ENCODE data around the gene ZNF502. TPM values are rescaled to one million over a fixed set of nuclear protein-coding genes. Genes with fewer than 3 reads are reported as not detected.
"Not testable (repeated sequence)": the region's sequence is repeated elsewhere in the genome, so short reads cannot be mapped to it uniquely, and the experiment has no call there.

ZNF502 gene
- 1.0 and 1.2 TPM in 2 replicates for total RNA-seq (2014; rRNA removed; shearing (Covaris generic))

GRCh38 chr3:44712455-44713075 lies at the start of gene ZNF502:
Gene ZNF502 (plus strand): TSS chr3:44712660. CDS start chr3:44720262, 7,602 bp downstream.
- Histone ChIP-seq H3K36me3 (no peaks in the 10 kb centered on the region), H3K27ac (no peak within 1 kb of the TSS), H3K4me1 (no peaks in the 10 kb centered on the region), H3K4me3 (peak within 1 kb of the TSS; percentile 59), H3K9me3 (replicated peaks) (peaks cover 4% of the 10 kb centered on the region; the same call in 1 of the 2 replicates), H3K27me3 (no peaks in the 10 kb centered on the region)
- peak; percentile 55 to 64 for DNase-seq

GRCh38 chr3:44665173-44665572 lies 47.3 kb upstream of the ZNF502 start:
- no peak for DNase-seq
- no peaks in the 10 kb centered on the region for H3K4me1 ChIP-seq
- H3K27ac ChIP-seq: no peak overlapping the region
- no peaks in the 10 kb centered on the region for H3K27me3 ChIP-seq
- peaks cover 32% of the 10 kb centered on the region for H3K36me3 ChIP-seq
- no peak overlapping the region for H3K4me3 ChIP-seq
- H3K9me3 ChIP-seq (replicated peaks): no peaks in the 10 kb centered on the region; the same call in 1 of the 2 replicates

GRCh38 chr3:44666346-44666745 lies 46.1 kb upstream of the ZNF502 start:
- DNase-seq: no peak

GRCh38 chr3:44669760-44670159 lies 42.7 kb upstream of the ZNF502 start:
- no peaks in the 10 kb centered on the region; the same call in 1 of the 2 replicates for H3K9me3 ChIP-seq (replicated peaks)
- H3K4me3 ChIP-seq: no peak overlapping the region
- H3K4me1 ChIP-seq: no peaks in the 10 kb centered on the region
- DNase-seq: no peak
- H3K36me3 ChIP-seq: peaks cover 2% of the 10 kb centered on the region; the same call in 1 of the 2 replicates
- H3K27ac ChIP-seq: no peak overlapping the region
- no peaks in the 10 kb centered on the region for H3K27me3 ChIP-seq

More at GRCh38 chr3:44666346-44666745, 46.1 kb upstream of the ZNF502 start:
- peaks cover 20% of the 10 kb centered on the region for H3K36me3 ChIP-seq
- no peak overlapping the region for H3K4me3 ChIP-seq
- H3K9me3 ChIP-seq (replicated peaks): no peaks in the 10 kb centered on the region; the same call in 1 of the 2 replicates
- H3K27ac ChIP-seq: no peak overlapping the region
- H3K4me1 ChIP-seq: no peaks in the 10 kb centered on the region
- no peaks in the 10 kb centered on the region for H3K27me3 ChIP-seq

- H3K4me1 ChIP-seq; H3K4me3 ChIP-seq; H3K27ac ChIP-seq; H3K27me3 ChIP-seq; H3K36me3 ChIP-seq; H3K9me3 ChIP-seq (replicated peaks); DNase-seq: not testable (repeated sequence)
These were observed 39.0 kb upstream of the ZNF502 start for GRCh38 chr3:44673466-44673865.

- Histone ChIP-seq H3K9me3 (replicated peaks) (no peaks in the 10 kb centered on the region), H3K4me1 (no peaks in the 10 kb centered on the region), H3K4me3 (no peak overlapping the region), H3K27ac (no peak overlapping the region), H3K27me3 (no peaks in the 10 kb centered on the region), H3K36me3 (no peaks in the 10 kb centered on the region)
- no peak for DNase-seq
These were observed 38.2 kb upstream of the ZNF502 start for GRCh38 chr3:44674211-44674610.

GRCh38 chr3:44678480-44679116 lies 33.9 kb upstream of the ZNF502 start:
- Histone ChIP-seq H3K36me3 (no peaks in the 10 kb centered on the region), H3K27me3 (no peaks in the 10 kb centered on the region), H3K27ac (no peak overlapping the region), H3K4me1 (peaks cover 26% of the 10 kb centered on the region), H3K4me3 (no peak overlapping the region), H3K9me3 (replicated peaks) (peaks cover 9% of the 10 kb centered on the region)
- no peak for DNase-seq

GRCh38 chr3:44680921-44681455 lies 31.5 kb upstream of the ZNF502 start:
- no peaks in the 10 kb centered on the region for H3K36me3 ChIP-seq
- H3K9me3 ChIP-seq (replicated peaks): peaks cover 14% of the 10 kb centered on the region
- H3K4me1 ChIP-seq: peaks cover 26% of the 10 kb centered on the region
- DNase-seq: peak in 1 of 2 experiments; percentile 8
- H3K27me3 ChIP-seq: no peaks in the 10 kb centered on the region
- H3K27ac ChIP-seq: peak overlapping the region; percentile 88
- no peak overlapping the region for H3K4me3 ChIP-seq

GRCh38 chr3:44682182-44682896 lies 30.1 kb upstream of the ZNF502 start:
- Histone ChIP-seq H3K4me1 (peaks cover 26% of the 10 kb centered on the region), H3K27ac (peak overlapping the region; percentile 88), H3K36me3 (no peaks in the 10 kb centered on the region), H3K4me3 (no peak overlapping the region), H3K27me3 (no peaks in the 10 kb centered on the region), H3K9me3 (replicated peaks) (peaks cover 18% of the 10 kb centered on the region)
- peak; percentile 65 to 71 for DNase-seq

- Histone ChIP-seq H3K4me1 (peaks cover 26% of the 10 kb centered on the region), H3K27ac (peak overlapping the region; percentile 39; the same call in 1 of the 2 replicates)
- DNase-seq: peak; percentile 72 to 74
These were observed 27.2 kb upstream of the ZNF502 start for GRCh38 chr3:44685128-44685800.

GRCh38 chr3:44687898-44688297 lies 24.6 kb upstream of the ZNF502 start:
- Histone ChIP-seq H3K4me3 (no peak overlapping the region), H3K4me1 (peaks cover 7% of the 10 kb centered on the region), H3K27ac (no peak overlapping the region), H3K27me3 (no peaks in the 10 kb centered on the region), H3K36me3 (no peaks in the 10 kb centered on the region), H3K9me3 (replicated peaks) (peaks cover 14% of the 10 kb centered on the region)
- no peak for DNase-seq

More at GRCh38 chr3:44685128-44685800, 27.2 kb upstream of the ZNF502 start:
- H3K4me3 ChIP-seq: peak overlapping the region; percentile 71
- H3K9me3 ChIP-seq (replicated peaks): peaks cover 18% of the 10 kb centered on the region
- H3K36me3 ChIP-seq: no peaks in the 10 kb centered on the region
- no peaks in the 10 kb centered on the region for H3K27me3 ChIP-seq

- Histone ChIP-seq H3K4me1 (no peaks in the 10 kb centered on the region), H3K9me3 (replicated peaks) (peaks cover 18% of the 10 kb centered on the region), H3K27me3 (no peaks in the 10 kb centered on the region), H3K4me3 (no peak overlapping the region), H3K27ac (no peak overlapping the region), H3K36me3 (no peaks in the 10 kb centered on the region)
- peak in 1 of 2 experiments; percentile 4 for DNase-seq
These were observed 9.0 kb downstream of the ZNF502 start for GRCh38 chr3:44721231-44722102.

- Histone ChIP-seq H3K4me3 (no peak overlapping the region), H3K9me3 (replicated peaks) (peaks cover 18% of the 10 kb centered on the region), H3K36me3 (no peaks in the 10 kb centered on the region), H3K27me3 (no peaks in the 10 kb centered on the region), H3K27ac (no peak overlapping the region), H3K4me1 (no peaks in the 10 kb centered on the region)
- DNase-seq: no peak
These were observed 9.6 kb downstream of the ZNF502 start for GRCh38 chr3:44722103-44722401.
